HG03558 (cell line): ENCODE data around the gene SIAE.

Experiments used
- ATAC-seq: cut with Tn5 transposase; IDR thresholded peaks from one replicate; pipeline ENCODE4 v1.9.1; 2021; ENCODE audit warnings: moderate number of reproducible peaks; ENCODE audit not compliant: unreplicated experiment; ENCODE audit errors: extremely low read depth

SIAE gene

DNA sequence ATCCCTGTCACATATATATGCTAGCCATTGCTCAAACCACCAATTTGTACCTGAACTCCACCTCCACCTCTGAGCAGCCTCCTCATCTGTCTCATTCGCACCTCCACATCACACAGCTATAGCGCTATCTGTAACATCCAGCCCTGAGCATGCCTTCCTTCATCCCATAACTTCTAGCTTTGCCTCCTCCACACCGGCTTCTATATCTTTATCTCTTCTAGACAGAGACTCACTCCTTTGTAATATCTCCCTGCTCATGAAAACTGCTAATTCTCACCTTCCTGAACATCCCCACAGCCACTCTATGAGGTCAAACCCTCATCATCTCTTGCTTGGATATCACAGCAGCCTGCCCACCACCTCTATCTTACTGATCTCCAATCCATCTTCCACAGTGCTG, 5.9 kb downstream of the SIAE start:
- ATAC-seq: no peak

DNA sequence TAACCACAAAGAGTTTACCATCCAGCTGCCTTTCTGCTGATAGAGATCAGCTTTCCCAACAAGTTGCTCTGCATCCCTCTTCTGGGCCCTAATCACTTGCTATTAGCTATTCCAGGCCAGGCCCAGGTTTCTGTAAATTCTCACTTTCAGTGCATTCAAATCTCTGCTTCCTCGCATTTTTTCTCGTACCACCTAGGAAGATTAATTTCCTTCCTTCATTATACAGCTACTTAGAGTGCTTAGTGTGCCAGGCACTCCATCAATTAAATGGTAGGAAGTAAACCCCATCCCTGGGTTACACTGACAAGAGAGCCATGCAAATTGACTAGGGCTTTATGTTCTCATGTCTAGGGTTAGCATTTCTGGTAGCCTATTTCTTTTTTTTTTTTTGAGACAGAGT, 9.7 kb downstream of the SIAE start:
- ATAC-seq: no peak

DNA sequence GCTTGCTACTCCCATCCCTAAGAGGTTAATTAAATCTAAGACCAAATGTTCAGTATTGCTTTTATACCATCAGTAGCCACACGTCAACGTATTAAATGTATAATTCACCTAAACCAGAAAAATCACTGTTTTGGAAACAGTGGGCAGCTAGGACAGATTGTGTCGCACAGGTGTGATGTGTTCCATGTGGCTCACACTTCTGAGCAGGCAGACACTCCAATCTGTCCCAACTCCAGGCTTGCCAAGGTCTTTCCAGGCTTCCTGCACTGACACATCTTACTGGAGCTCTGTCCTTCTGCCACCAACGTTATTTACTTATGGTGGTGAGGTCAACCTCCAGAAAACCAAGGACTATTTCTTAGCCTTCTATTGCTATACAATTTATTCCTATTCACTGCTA, 11.4 kb downstream of the SIAE start:
- ATAC-seq: no peak

DNA sequence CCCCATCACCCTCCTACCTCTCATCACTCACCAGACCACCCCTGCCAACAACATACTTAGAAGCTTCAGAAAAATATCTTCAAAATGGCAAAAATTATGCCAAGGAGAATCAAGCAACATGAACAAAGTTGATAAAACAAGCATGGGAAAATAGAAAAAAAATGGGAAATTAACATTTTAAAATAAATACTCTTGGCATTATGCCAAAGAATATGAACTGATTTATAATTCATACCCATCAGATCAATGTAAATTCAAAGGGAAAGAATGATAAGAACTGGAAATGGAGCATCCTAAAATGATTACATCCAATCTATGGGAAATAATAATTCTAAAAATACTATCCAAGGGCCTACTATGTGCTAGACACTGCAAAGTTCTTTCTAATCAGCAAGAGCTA, 12.0 kb downstream of the SIAE start:
- ATAC-seq: no peak

DNA sequence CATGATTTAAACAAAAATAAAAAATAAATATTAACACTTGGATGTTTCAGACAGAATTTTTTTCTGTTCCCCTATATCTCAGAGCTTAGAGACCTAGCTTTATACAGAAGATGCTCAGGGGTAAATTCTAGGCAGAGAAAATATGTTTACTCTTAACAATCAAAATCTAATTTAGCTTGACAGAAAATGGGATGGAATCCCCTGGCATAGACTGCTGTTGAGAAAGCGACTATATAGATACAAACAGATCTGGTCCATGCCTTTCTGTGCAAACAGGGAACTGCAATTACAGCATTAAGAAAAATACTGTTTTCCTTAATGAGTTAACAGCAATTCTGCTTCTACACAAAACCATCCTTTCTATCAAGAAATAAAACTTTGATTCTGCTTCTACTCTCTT, 14.6 kb downstream of the SIAE start:
- ATAC-seq: no peak

DNA sequence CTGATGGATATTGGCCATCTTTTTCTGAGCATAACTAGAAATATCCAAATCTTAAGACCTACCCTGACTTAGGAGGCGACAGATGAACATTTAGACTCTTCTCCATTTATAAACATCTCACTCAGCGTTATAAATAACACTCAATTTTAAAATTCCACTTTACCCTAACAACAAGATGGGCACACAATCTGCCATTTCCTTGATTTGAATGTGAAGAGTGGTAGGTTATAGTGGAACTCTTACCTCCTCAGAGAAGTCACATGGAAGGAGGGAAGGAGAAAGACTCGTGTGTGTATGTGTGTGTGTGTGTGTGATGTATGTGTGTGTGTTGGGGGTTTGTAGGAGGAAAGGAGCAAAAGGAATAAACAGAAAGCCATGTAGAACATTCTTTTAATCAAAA, 15.0 kb downstream of the SIAE start:
- ATAC-seq: no peak

DNA sequence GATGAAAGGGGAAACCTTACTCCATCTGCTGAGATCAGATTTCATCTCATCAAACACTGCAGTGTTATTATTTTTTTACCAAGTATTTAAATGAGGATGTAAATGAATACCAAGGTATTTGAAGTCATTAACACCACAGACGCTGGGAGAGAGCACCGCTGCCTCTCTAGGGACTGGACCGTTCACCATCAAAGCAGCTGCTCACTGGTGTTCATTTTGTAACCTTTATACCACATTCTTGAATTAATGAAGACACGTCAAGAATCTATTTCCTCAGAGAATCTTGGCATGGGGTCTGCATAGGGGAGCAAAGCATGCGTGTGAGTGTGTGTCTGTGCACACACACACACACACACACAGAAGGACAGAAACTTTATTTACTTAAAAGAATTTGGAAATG, 15.6 kb downstream of the SIAE start:
- ATAC-seq: no peak

DNA sequence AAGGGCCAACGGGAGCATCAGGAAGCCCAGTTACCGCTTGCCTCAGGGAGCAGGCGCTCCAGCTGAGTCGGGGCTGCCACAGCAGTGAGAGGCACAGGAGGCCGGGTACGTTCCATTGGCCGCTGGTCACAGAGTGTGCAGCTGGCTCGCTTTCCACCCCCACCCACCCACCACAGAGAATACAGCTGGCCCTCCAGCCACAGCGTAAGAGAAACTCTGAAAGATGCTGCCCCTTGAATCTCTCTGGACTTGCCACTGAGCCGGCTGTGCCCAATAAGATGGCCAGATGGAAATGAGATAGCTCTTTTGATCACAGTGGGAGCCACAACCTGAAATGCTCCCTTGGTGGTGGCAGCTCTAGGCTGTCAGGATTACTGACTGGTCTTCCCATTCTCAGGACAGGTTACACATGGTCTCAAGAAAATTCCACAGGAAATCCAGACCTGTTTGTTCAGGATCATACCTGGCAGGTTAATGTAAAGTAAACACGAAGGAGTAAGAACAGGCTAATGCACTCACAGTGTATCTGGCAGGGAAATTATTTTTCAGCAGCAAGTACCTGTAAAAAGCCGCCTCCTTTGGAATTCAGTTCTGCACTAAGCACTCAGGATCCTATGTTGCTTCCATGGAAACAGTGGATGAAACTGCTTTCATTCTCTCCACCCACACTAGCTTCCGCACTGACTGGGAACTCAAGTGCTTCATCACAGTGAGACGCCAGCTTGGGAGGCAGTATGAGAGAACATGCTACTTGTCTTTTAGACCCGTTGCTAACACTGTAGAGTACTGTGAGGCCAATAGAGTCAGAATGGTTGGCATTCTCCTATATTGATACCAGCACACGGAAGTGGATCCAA, 16.5 kb downstream of the SIAE start:
- ATAC-seq: no peak

DNA sequence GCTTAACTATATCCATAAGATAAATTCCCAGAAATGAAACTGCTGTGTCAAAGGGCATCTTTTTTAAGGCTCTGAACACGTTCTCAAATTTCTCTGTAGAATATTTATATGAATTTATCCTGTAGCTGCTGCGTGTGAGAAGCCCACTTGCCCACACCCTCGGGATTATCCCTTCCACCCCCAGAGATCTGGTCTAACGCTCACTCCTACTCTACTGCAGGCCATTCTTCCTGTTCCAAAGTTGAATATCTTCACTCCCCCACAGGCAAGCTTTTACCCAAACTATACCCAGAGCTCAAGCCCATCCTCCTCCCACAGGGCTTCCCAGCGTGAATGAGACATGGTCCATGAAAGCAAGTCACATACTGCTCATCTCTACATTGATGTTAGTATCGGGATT, 24.9 kb downstream of the SIAE start:
- no peak for ATAC-seq

DNA sequence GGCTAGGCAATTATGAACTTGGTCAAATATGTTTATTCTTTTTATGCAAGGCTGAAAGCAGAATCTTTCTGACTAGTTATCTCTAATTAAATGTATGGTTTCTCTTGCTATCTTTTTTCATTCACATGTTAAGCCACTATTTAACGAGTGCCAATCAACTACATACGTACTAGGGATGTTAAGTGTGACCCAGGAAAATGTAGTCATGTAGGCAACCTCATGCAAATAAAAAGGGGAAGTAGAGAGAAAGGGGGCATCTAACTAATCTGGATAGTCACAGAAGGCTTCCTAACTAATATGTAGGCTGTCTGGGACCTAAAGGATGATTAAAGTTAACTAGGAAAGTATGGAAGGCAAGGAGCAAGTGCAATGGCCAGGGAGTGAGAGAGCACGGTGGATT, 27.4 kb downstream of the SIAE start:
- no peak for ATAC-seq

DNA sequence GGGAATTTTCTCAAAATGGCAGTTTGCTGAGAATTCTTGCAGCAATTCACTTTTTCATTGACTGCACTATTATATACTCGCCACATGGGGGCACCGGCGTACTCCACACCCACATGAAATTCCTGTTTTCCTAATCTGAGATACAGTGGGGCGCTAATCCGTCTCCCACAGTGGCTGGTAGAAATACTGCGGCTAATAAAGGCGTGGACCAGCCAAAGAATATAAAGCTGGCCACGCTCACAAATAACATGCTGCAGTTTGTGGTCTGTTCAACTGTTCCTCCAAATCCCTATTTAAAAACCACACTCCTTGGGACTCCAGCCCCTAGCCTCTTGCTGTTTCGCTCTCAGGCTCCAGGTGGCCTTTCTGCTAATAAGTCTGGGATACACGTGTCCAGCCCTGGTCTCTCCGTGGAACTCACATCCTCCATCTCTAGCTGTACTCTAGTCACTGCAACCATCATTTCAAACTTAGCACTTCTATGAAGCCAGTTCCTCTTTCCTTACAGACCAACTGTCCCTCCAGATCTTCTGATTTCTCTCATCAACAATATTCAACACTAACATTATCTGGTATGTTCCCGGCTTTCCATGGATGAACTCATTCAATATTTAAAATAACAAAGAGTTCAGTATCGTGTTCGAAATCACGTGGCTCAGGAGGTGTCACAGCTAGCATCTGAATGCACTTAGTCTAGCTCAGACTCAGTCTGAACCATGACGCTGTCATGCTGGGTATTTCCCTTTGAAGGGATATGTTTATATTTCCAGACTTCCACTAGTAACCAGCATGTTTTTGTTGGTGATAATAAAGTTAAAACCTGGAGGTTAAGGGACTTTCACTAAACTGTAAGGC, 28.9 kb downstream of the SIAE start:
- no peak for ATAC-seq

DNA sequence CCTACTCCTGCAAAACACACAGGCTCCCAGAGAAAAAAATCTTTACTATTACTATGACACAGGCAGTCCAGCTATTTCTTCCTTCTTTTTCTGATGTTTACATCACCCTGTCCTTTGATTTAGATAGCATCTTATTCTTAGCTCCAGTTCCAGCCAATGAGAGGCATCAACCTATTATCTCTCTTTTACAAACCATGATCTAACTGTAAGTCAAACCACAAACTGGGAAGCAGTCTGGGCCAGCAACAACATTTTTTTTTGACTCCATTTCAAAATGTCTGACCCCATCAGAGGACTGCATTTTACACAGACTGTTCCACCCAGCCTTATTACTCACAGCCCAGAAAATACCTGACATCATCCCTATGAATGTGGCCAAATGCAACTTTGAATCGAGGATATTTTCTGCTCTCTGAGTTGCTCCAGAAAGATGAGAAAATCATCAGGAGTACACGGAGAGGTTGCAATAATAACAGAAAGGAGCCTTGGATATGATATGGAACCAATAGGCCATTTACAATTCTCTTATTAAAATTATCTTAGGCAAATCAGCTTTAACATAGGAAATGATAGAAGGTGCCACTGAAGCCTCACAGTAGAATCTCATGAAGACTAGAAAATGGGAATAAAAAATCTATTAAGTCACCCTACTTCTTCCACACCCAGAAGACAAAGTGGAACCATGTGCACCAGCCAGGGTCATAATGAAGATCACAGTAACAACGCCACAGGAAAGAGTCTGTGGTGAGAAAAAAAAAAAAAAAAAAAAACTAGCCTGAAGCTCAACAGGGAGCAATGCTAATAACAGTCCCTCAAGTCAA, 29.7 kb downstream of the SIAE start:
- ATAC-seq: no peak

DNA sequence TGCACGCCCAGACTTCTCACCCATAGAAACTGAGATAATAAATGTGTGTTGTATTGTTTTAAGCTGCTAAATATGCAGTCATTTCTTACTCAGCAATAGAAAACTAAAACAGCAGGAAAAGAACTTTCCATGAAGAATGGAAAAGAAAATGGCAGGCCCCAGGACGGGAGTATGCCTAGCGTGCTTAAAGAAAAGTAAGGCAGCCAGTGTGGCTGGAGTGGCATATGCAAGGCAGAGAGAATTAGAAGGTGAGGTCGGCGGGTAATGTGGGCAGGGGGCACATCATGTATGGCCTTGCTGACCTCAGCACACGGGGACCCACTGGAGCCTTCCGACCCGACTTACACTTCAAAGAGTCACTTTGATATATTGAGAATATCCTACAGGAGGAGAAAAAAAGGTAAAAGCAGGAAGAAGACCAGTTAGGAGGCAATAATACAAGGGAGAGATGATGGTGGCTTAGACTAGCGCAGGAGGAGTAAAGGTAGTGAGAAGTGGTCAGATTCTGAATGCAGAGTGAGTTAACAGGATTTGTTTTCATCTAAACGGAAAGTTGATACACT, 30.4 kb downstream of the SIAE start:
- ATAC-seq: no peak

DNA sequence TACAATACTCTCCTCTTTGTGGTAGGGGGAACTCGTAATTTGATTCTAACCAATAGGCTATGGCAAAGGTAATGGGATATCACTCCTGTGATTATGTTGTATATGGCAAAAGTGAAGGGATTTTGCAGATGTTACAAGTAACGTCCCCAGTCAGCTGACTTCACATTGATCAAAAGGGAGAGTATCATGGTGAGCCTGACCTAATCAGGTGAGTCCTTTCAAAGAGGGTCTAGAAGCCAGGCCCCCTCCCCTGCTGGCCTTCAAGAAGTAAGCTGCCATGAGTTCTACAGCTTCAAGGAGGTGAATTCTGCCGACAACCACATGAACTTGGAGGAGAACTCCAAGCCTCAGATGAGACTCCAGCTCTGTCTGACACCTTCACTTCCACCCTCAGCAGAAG, 30.9 kb downstream of the SIAE start:
- no peak for ATAC-seq

DNA sequence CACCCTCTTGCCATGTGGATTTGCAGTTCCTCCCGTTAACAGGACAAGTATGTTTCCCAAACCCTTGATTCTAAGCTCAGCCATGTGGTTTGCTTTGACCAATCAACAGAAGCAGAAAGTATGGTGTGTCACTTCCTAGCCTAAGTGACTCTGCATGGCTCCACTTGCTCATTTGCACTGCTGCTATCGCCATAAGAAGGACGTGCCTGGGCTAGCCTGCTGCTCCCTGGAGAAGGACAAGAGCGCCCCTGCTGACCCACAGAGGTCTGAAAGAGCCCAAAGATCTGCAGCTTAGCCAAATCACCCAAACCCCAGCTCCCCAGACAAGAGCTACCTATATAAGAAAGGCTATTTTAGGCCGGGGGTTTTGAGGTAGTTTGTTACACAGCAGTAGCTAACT, 32.9 kb downstream of the SIAE start:
- ATAC-seq: no peak

DNA sequence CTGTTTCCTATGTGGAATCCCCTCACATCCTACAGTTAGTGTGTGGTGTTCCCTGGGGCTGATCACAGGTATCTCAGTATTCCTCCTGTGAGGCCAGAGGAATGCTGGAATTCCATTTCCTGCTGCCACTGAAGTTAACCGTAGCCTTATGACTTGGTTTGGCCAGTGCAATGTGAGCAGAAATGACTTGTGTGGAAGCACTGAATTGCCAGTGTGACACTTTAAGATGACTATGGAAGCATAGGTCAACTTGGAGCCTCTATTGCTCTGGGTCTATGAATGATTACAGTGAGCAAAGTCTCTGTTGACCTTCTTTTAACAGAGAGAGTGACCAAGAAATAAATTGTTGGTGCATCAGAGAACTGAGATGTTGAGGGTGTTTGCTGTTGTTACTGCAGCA, 34.4 kb downstream of the SIAE start:
- ATAC-seq: no peak

DNA sequence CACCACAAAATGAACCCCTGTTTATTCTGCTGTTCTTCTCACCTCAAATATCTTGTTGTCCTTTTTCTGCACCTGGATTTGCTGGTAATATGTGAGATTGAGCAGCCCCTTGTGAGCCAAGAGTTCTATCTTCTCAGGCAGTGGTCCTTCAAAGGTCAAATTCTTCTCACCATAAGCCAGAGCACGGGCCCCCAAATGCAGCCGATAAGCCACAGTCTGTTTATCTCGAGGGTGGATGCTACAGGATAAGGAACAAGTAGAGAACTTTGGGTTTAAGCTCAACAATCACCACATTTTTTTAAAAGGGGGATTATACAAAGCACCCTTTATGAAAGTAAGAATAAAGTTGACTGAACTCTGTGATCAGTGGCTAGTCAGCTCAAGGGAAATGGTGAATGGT, 35.0 kb downstream of the SIAE start:
- ATAC-seq: no peak

DNA sequence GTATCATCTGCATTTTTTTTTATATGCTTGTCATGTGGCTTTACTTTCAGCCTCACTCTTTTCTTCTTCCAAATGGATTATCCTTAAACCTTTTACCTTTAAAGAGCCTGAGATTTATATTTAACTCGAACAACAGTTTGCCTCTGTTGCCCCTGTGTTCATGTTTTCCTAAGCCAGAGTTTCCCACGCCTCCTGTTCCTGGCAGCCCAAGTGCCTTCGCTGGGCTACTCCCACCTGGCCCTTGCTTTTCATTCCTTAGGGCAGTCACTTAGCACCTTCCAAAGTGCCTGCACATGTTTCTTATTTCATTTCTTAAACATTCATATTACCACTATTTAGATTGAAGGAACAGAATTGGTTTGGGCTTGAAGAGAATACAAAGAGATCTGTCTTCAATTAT, 37.6 kb downstream of the SIAE start:
- ATAC-seq: no peak

DNA sequence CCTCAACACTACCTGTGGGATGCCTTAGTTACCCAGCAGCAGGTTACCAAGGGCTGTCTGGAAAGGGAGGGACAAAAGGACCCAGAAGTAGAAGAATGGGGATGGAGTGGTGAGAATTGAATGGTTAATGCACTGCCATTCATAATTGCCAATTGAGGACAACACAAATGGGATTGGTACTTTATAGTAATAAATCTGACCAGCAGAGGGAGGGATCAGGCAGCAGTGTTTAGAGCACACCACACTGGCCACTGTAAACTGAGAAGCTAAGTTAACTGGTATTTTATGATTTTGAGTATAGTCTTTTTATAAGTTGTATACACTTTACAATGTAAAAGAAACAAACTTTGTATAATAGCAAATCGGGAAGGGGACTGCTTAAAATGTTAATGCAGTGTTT, 40.2 kb downstream of the SIAE start:
- ATAC-seq: no peak

DNA sequence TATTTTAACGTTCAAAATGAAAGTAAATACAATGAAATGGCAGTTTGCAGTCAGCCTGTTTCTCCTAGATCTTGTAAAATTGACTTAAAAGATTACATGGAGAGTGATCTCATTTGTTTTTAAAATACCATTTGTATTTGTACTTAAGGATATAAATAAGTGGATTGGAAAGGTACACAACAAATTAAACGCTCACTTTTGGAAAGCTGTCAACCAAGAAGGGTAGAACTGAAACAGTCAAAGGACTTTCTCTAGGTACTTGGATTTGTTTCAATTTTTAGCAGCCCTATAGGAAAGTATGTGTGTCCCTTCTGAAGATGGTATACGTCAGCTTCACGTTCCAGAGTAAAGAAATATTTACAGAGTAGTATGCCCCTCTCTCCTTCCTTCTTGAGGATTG, 43.6 kb downstream of the SIAE start:
- ATAC-seq: no peak

DNA sequence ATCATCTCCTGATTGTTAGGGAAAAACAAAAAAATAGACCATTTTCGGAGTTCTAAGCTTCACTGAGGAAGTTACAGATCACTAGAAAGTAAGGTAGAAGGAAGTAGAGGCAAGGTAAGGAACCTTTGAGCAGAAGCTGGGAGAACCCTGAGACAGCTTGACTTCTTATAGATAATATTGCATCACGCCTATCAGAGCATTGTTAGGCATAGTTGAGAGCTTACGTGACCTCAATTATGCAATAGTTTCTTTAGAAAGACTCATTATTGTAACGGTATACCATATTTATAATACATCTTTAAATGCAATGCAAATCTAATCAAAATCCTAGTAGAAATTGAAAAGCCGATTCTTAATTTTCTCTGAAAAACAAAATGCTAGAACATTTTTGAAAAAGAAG, 46.0 kb downstream of the SIAE start:
- ATAC-seq: no peak
